Measurements from ENCODE around the gene SERPINB8. TPM values are rescaled to one million over a fixed set of nuclear protein-coding genes. Genes with fewer than 3 reads are reported as not detected.
"Not testable (repeated sequence)": the region's sequence is repeated elsewhere in the genome, so short reads cannot be mapped to it uniquely, and the experiment has no call there.

Gene SERPINB8
- polyA plus RNA-seq, 1 donor (not counting 4 experiments of a cell fraction or from before 2014, with no cell fraction given), result 48.9 TPM

DNA sequence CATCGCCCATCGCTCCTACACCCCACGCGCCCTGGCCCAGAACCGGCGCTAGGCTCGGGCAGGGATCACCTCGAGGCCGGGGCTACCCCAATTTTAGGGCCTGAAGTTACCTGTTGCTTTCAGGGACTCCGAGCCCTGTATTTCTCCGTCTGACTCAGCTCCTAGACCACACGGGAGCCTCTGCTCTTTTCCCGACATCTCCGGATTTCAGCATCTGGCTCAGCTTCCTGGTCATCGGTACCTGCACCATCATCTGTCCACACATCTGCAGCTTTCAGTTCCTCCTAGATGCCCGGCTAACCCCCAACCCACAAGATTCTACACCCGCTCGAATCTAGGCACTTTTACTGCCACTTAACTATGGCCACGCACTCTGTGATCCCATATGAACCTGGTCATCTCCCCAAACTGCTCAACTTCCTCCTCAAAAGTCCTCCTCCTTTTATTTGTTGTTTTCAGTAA is 32.9 kb upstream of the SERPINB8 start:
- dilution Hi-C loops (cut with MboI; ENCODE audit: extremely low pct_ligation_motif_present, low sequenced_read_pairs), result no loop called here
- H3K27me3 ChIP-seq (ENCODE audit: control insufficient read depth, extremely low read depth, insufficient read depth, low read length), result no peaks in the 10 kb centered on the region
- FAIRE-seq (peak; percentile 53), DNase-seq (ENCODE audit: low read depth, low spot score) (no peak)
- no peaks in the 10 kb centered on the region for H4K20me1 ChIP-seq (ENCODE audit: control insufficient read depth, extremely low read depth, insufficient read depth, low read length)
- peak overlapping the region; percentile 98 for H2AFZ ChIP-seq (ENCODE audit: control insufficient read depth, low read length)
- no peak overlapping the region for H3K27ac ChIP-seq (ENCODE audit: control insufficient read depth, insufficient read depth, low read length)
- peak overlapping the region; percentile 95 for H3K4me2 ChIP-seq (ENCODE audit: control insufficient read depth, extremely low read depth, insufficient read depth, low read depth, low read length)
- peak overlapping the region; percentile 58 to 77 (median 74) for H3K4me3 ChIP-seq (ENCODE audit: control insufficient read depth in 2 of 3, extremely low read depth in 1 of 3, insufficient read depth in 2 of 3, low read depth in 1 of 3, low read length in 3 of 3)
- TF ChIP-seq CTCF (optimal IDR thresholded peaks at IDR 0.05 in 1 of 3, IDR thresholded peaks at IDR 0.05 in 1 of 3, conservative IDR thresholded peaks at IDR 0.05 in 1 of 3; ENCODE audit: extremely low read depth in 1 of 3, insufficient read depth in 2 of 3, low read length in 3 of 3) (no peak), EZH2 (IDR thresholded peaks at IDR 0.05; ENCODE audit: low read length) (no peak)
- no peaks in the 10 kb centered on the region for H3K36me3 ChIP-seq (ENCODE audit: control insufficient read depth in 2 of 2, extremely low read depth in 1 of 2, insufficient read depth in 2 of 2, low read length in 2 of 2)
- peaks cover 8% of the 10 kb centered on the region for H3K4me1 ChIP-seq (ENCODE audit: control insufficient read depth, extremely low read depth, insufficient read depth, low read length)
- H3K9me1 ChIP-seq (ENCODE audit: control insufficient read depth, extremely low read depth, insufficient read depth, low read length), result no peaks in the 10 kb centered on the region
- no peaks in the 10 kb centered on the region for H3K9me3 ChIP-seq (ENCODE audit: control insufficient read depth, low read depth, low read length)
- H3K79me2 ChIP-seq (ENCODE audit: control insufficient read depth, insufficient read depth, low read length), result no peaks in the 10 kb centered on the region
- peak overlapping the region; percentile 69 for H3K9ac ChIP-seq (ENCODE audit: control insufficient read depth, extremely low read depth, insufficient read depth, low read length)

DNA sequence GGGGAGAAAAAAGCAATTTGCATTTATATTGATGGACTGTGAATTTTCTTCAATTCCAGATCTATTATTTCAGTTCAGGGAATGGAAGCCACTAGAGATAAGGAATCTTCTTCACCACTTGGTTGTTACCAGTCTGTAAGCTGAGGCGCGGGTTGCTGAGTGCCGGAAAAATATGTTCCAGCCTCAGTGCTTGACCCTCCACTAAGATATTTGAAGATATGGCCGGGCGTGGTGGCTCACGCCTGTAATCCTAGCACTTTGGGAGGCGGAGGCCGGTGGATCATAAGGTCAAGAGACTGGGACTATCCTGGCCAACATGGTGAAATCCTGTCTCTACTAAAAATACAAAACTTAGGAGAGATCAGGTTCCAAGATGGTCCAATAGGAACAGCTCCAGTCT is 29.9 kb upstream of the SERPINB8 start:
- dilution Hi-C loops (cut with MboI; ENCODE audit: extremely low pct_ligation_motif_present, low sequenced_read_pairs), result no loop called here
- no peak for FAIRE-seq
- no peaks in the 10 kb centered on the region for H3K9me1 ChIP-seq (ENCODE audit: control insufficient read depth, extremely low read depth, insufficient read depth, low read length)
- H3K9ac ChIP-seq (ENCODE audit: control insufficient read depth, extremely low read depth, insufficient read depth, low read length), result no peak overlapping the region
- H3K4me2 ChIP-seq (ENCODE audit: control insufficient read depth, extremely low read depth, insufficient read depth, low read depth, low read length), result no peak overlapping the region
- no peaks in the 10 kb centered on the region for H3K27me3 ChIP-seq (ENCODE audit: control insufficient read depth, extremely low read depth, insufficient read depth, low read length)
- H2AFZ ChIP-seq (ENCODE audit: control insufficient read depth, low read length), result no peak overlapping the region
- H3K79me2 ChIP-seq (ENCODE audit: control insufficient read depth, insufficient read depth, low read length), result no peaks in the 10 kb centered on the region
- no peak overlapping the region for H3K4me3 ChIP-seq (ENCODE audit: control insufficient read depth in 2 of 3, extremely low read depth in 1 of 3, insufficient read depth in 2 of 3, low read depth in 1 of 3, low read length in 3 of 3)
- H3K9me3 ChIP-seq (ENCODE audit: control insufficient read depth, low read depth, low read length), result no peaks in the 10 kb centered on the region
- no peaks in the 10 kb centered on the region for H3K36me3 ChIP-seq (ENCODE audit: control insufficient read depth in 2 of 2, extremely low read depth in 1 of 2, insufficient read depth in 2 of 2, low read length in 2 of 2)
- H4K20me1 ChIP-seq (ENCODE audit: control insufficient read depth, extremely low read depth, insufficient read depth, low read length), result no peaks in the 10 kb centered on the region
- DNase-seq (ENCODE audit: low read depth, low spot score), result no peak
- peaks cover 8% of the 10 kb centered on the region for H3K4me1 ChIP-seq (ENCODE audit: control insufficient read depth, extremely low read depth, insufficient read depth, low read length)
- TF ChIP-seq CTCF (optimal IDR thresholded peaks at IDR 0.05 in 1 of 3, IDR thresholded peaks at IDR 0.05 in 1 of 3, conservative IDR thresholded peaks at IDR 0.05 in 1 of 3; ENCODE audit: extremely low read depth in 1 of 3, insufficient read depth in 2 of 3, low read length in 3 of 3), result no peak
- no peak for TF ChIP-seq EZH2 (IDR thresholded peaks at IDR 0.05; ENCODE audit: low read length)
- H3K27ac ChIP-seq (ENCODE audit: control insufficient read depth, insufficient read depth, low read length), result no peak overlapping the region

DNA sequence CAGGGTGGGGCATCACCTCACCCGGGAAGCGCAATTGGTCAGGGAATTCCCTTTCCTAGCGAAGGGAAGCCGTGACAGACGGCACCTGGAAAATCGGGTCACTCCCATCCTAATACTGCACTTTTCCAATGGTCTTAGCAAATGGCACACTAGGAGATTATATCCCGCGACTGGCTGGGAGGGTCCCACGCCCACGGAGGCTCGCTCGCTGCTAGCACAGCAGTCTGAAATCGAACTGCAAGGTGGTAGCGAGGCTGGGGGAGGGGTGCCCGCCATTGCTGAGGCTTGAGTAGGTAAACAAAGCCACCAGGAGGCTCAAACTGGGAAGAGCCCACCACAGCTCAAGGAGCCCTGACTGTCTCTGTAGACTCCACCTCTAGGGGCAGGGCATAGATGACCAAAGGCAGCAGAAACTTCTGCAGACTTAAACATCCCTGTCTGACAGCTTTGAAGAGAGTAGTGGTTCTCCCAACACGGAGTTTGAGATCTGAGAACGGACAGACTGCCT is 29.3 kb upstream of the SERPINB8 start:
- H3K36me3 ChIP-seq (ENCODE audit: control insufficient read depth in 2 of 2, extremely low read depth in 1 of 2, insufficient read depth in 2 of 2, low read length in 2 of 2); H3K9ac ChIP-seq (ENCODE audit: control insufficient read depth, extremely low read depth, insufficient read depth, low read length); dilution Hi-C loops (cut with MboI; ENCODE audit: extremely low pct_ligation_motif_present, low sequenced_read_pairs); H3K9me3 ChIP-seq (ENCODE audit: control insufficient read depth, low read depth, low read length); H4K20me1 ChIP-seq (ENCODE audit: control insufficient read depth, extremely low read depth, insufficient read depth, low read length); H3K4me3 ChIP-seq (ENCODE audit: control insufficient read depth in 2 of 3, extremely low read depth in 1 of 3, insufficient read depth in 2 of 3, low read depth in 1 of 3, low read length in 3 of 3); H3K27me3 ChIP-seq (ENCODE audit: control insufficient read depth, extremely low read depth, insufficient read depth, low read length); H3K9me1 ChIP-seq (ENCODE audit: control insufficient read depth, extremely low read depth, insufficient read depth, low read length); H3K4me2 ChIP-seq (ENCODE audit: control insufficient read depth, extremely low read depth, insufficient read depth, low read depth, low read length); FAIRE-seq; DNase-seq (ENCODE audit: low read depth, low spot score); H3K4me1 ChIP-seq (ENCODE audit: control insufficient read depth, extremely low read depth, insufficient read depth, low read length); H3K79me2 ChIP-seq (ENCODE audit: control insufficient read depth, insufficient read depth, low read length); H3K27ac ChIP-seq (ENCODE audit: control insufficient read depth, insufficient read depth, low read length); H2AFZ ChIP-seq (ENCODE audit: control insufficient read depth, low read length): not testable (repeated sequence)
